Right atrium auricular region (tissue), 2 donors: Measurements from ENCODE around the gene FUT9. TPM values are rescaled to one million over a fixed set of nuclear protein-coding genes. Genes with fewer than 3 reads are reported as not detected.

ENCODE experiments used
- DNase-seq: peaks from one replicate; pipeline ENCODE4 v3.0.0-alpha.2; 2019; ENCODE audit warnings: low spot score
- H3K27ac ChIP-seq, 2 donors: fragments of 200-600 bp; sonication (generic); 1 replicate in 1 of 2; 2 replicates in 1 of 2; pipeline ENCODE4 v1.5.1; 2016 to 2019
- H3K27me3 ChIP-seq, 2 donors: fragments of 200-600 bp; sonication (generic); one replicate each; pipeline versions ENCODE4 v1.5.1 to v1.6.0; 2017 to 2019
- H3K36me3 ChIP-seq: fragments of 200-600 bp; sonication (generic); one replicate; pipeline ENCODE4 v1.5.1; 2016
- H3K4me1 ChIP-seq, 2 donors: fragments of 200-600 bp; sonication (generic); one replicate each; pipeline versions ENCODE4 v1.5.1 to v1.6.0; 2017 to 2019
- H3K4me3 ChIP-seq, 2 donors: fragments of 200-600 bp; sonication (generic); 1 replicate in 1 of 2; 2 replicates in 1 of 2; pipeline ENCODE4 v1.5.1; 2017 to 2019; ENCODE audit warnings: mild to moderate bottlenecking in 1 of 2, moderate library complexity in 1 of 2
- H3K9me3 ChIP-seq, 2 donors: fragments of 200-600 bp; sonication (generic); one replicate each; pipeline ENCODE4 v1.5.1; 2019
- total RNA-seq, 2 donors: library from RNA; depleted of rRNA; stranded (reverse); fragments of >200 nt; gene quantifications; one replicate each; pipeline ENCODE4 v1.1.0, GENCODE V29; 2016
- TF ChIP-seq, protein P1 (sequence below), 2 donors: fragments of 200-600 bp; sonication (generic); IDR thresholded peaks; one replicate each; pipeline ENCODE4 v1.5.1; 2019; ENCODE audit warnings: antibody characterized with exemption in 2 of 2

Gene FUT9
- total RNA-seq, 2 donors from 2014 or later: not detected

DNA sequence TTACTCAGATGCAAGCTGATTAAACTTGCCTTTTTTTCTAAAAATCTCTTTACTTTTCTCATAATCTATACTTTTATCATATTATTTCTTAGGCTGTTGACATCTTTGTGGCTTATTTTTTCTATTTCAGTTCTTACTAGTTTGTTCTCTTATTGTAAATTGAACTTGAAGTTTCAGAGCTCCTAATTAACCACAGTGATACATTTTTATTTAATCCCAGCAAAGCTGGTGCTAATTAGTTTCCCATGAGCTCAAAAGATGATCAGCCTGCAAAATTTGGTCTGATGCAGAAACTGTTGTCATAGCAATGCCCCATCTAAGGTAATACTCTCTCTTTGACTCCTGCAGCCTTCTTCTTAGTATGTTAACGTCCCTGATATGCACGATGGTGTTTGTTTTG is 170.3 kb downstream of the FUT9 start:
- no peak overlapping the region for H3K27ac ChIP-seq
- no peaks in the 10 kb centered on the region for H3K9me3 ChIP-seq
- H3K4me3 ChIP-seq: no peak overlapping the region
- no peaks in the 10 kb centered on the region for H3K27me3 ChIP-seq
- H3K4me1 ChIP-seq: no peaks in the 10 kb centered on the region
- DNase-seq: no peak
- H3K36me3 ChIP-seq: no peaks in the 10 kb centered on the region
- TF ChIP-seq, protein P1, sequence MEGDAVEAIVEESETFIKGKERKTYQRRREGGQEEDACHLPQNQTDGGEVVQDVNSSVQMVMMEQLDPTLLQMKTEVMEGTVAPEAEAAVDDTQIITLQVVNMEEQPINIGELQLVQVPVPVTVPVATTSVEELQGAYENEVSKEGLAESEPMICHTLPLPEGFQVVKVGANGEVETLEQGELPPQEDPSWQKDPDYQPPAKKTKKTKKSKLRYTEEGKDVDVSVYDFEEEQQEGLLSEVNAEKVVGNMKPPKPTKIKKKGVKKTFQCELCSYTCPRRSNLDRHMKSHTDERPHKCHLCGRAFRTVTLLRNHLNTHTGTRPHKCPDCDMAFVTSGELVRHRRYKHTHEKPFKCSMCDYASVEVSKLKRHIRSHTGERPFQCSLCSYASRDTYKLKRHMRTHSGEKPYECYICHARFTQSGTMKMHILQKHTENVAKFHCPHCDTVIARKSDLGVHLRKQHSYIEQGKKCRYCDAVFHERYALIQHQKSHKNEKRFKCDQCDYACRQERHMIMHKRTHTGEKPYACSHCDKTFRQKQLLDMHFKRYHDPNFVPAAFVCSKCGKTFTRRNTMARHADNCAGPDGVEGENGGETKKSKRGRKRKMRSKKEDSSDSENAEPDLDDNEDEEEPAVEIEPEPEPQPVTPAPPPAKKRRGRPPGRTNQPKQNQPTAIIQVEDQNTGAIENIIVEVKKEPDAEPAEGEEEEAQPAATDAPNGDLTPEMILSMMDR (IDR thresholded peaks at IDR 0.05): no peak

DNA sequence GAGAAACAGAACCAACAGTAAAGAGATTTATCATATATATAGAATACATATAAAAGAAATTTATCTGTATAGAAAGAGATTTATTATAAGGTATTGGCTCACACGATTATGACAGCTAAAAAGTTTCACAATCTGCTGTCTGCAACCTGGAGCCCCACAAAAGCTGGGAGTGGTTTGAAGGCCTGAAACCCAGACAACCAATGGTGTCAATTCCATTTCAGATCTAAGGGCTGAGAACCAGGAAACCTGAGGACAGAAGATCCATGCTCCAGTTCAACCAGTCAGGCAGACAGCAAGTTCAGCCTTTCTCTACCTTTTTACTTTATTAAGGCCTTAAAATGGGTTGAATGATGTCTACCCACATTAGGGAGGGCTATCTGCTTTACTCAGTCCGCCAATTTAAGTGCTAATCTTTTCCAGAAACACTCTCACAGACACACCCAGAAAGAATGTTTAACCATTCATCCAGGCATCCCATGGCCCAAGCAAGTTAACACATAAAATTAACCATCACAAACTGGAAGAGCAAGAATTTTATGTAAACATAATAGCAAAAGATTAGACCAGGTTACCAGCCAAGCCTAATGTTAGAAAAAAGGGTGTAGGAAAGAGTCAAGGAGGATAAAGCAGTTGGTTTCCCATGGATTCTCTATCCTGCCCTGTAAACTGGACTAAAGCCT is 170.9 kb downstream of the FUT9 start:
- H3K4me3 ChIP-seq: no peak overlapping the region
- H3K36me3 ChIP-seq: no peaks in the 10 kb centered on the region
- DNase-seq: no peak
- no peak overlapping the region for H3K27ac ChIP-seq
- no peaks in the 10 kb centered on the region for H3K9me3 ChIP-seq
- TF ChIP-seq, protein P1 (IDR thresholded peaks at IDR 0.05): no peak
- no peaks in the 10 kb centered on the region for H3K4me1 ChIP-seq
- no peaks in the 10 kb centered on the region for H3K27me3 ChIP-seq

DNA sequence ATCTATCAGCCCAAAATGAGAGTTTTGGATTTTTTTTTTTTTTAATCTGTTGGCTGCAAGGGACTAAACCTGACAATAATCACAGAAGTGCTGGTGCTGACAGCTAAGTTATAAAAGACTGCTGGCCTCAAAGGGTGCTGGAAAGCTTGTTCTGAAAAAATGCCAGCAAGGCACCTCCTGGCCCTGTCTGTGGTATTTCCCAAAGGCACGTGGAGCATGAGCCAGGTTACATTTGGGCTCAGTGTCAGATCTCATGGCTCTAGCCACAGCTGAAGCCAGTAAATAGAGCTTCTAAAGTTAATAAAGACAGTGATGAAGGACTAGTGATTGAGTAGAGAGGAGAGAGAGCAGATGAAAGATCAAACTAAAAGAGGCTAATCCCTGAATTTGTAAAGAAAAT is 178.9 kb downstream of the FUT9 start:
- H3K4me1 ChIP-seq: no peaks in the 10 kb centered on the region
- no peak for DNase-seq
- TF ChIP-seq, protein P1 (IDR thresholded peaks at IDR 0.05): no peak
- H3K27ac ChIP-seq: no peak overlapping the region
- no peak overlapping the region for H3K4me3 ChIP-seq
- H3K27me3 ChIP-seq: no peaks in the 10 kb centered on the region
- no peaks in the 10 kb centered on the region for H3K36me3 ChIP-seq
- H3K9me3 ChIP-seq: no peaks in the 10 kb centered on the region

DNA sequence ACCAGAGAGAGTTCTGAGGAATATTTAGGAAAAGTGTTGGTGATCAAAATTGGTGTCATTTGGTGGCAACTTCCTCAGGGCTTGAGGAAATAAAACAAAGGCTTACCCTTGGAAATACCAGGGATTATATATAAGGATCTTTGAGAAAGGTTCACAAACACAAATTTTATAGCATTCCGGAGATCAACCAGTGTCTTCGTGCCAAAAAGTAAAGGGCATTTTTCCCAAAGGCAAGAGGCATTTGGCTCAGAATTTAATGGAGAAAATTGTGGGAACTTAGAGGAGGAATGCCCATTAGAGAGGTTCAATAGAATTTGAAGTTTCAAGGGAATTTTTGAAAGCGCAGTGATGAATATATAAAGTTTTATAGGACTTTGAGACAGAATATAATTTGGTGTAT is 179.5 kb downstream of the FUT9 start:
- no peak for DNase-seq
- Histone ChIP-seq H3K9me3 (no peaks in the 10 kb centered on the region), H3K27me3 (no peaks in the 10 kb centered on the region), H3K4me1 (no peaks in the 10 kb centered on the region), H3K27ac (no peak overlapping the region), H3K4me3 (no peak overlapping the region), H3K36me3 (no peaks in the 10 kb centered on the region)
- TF ChIP-seq, protein P1 (IDR thresholded peaks at IDR 0.05): no peak

DNA sequence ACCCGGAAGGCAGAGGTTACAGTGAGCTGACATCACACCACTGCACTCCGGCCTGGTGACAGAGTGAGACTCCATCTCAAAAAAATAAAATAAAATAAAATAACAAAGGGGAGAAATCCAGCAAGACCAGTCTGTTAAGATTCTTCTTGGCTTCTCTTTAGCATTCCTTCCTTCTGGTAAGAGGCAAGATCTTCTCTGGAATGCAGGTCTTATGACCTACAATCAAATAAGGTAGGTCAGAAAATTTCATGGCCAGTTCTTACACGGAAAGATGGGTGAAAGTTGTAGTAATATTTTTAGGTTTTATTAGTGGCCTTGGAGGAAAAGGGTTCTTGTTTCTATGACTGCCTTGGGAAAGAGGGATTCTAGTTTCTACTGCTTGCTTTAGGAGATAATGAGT is 180.9 kb downstream of the FUT9 start:
- no peaks in the 10 kb centered on the region for H3K27me3 ChIP-seq
- no peaks in the 10 kb centered on the region for H3K36me3 ChIP-seq
- no peak for DNase-seq
- TF ChIP-seq, protein P1 (IDR thresholded peaks at IDR 0.05): no peak
- H3K9me3 ChIP-seq: no peaks in the 10 kb centered on the region
- no peaks in the 10 kb centered on the region for H3K4me1 ChIP-seq
- no peak overlapping the region for H3K4me3 ChIP-seq
- no peak overlapping the region for H3K27ac ChIP-seq

DNA sequence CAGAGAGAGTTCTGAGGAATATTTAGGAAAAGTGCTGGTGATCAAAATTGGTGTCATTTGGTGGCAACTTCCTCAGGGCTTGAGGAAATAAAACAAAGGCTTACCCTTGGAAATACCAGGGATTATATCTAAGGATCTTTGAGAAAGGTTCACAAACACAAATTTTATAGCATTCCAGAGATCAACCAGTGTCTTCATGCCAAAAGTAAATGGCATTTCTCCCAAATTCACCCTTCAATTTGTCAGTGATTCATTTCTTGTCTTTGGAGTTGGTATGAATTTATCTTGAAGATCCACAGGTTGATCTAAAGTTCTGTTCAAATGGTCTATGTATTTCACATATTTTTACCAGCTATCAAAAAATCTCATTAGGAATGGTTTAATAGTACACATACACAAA is 181.5 kb downstream of the FUT9 start:
- Histone ChIP-seq H3K9me3 (no peaks in the 10 kb centered on the region), H3K4me3 (no peak overlapping the region), H3K27ac (no peak overlapping the region), H3K4me1 (no peaks in the 10 kb centered on the region), H3K27me3 (no peaks in the 10 kb centered on the region), H3K36me3 (no peaks in the 10 kb centered on the region)
- TF ChIP-seq, protein P1 (IDR thresholded peaks at IDR 0.05): no peak
- DNase-seq: no peak
